Nephron (organoid): ENCODE measurements around the gene MARCHF6.
A peak's percentile ranks its signal among the peaks of the same experiment; 100 is the strongest.
"Not testable (repeated sequence)": the region's sequence is repeated elsewhere in the genome, so short reads cannot be mapped to it uniquely, and the experiment has no call there.

Experiments used
- H3K27ac Mint-ChIP-seq, 3 experiments: 2 replicates each; pipeline ENCODE4 v1.8.0; 2020; ENCODE audit warnings: mixed read lengths in 3 of 3, mild to moderate bottlenecking in 2 of 3, moderate library complexity in 1 of 3
- H3K27me3 Mint-ChIP-seq: 2 replicates; pipeline ENCODE4 v1.8.0; 2021; ENCODE audit warnings: low read depth, mild to moderate bottlenecking, moderate library complexity, mixed read lengths
- H3K36me3 Mint-ChIP-seq: 2 replicates; pipeline ENCODE4 v1.8.0; 2020; ENCODE audit warnings: low read depth, mixed read lengths
- H3K4me1 Mint-ChIP-seq: 2 replicates; pipeline ENCODE4 v1.8.0; 2020; ENCODE audit warnings: mixed read lengths
- H3K4me3 Mint-ChIP-seq, 3 experiments: 2 replicates each; pipeline ENCODE4 v1.8.0; 2020; ENCODE audit warnings: mild to moderate bottlenecking in 3 of 3, mixed read lengths in 3 of 3, moderate library complexity in 2 of 3
- H3K9me3 Mint-ChIP-seq: 2 replicates; pipeline ENCODE4 v1.8.0; 2020; ENCODE audit warnings: mixed read lengths
- TF ChIP-seq, protein P1 (sequence below), 3 experiments: fragments of 200-600 bp; sonication (generic); IDR thresholded peaks; one replicate each; pipeline ENCODE4 v1.5.0; 2021; ENCODE audit warnings: antibody characterized with exemption in 3 of 3; ENCODE audit not compliant: unreplicated experiment in 3 of 3

Gene MARCHF6

DNA sequence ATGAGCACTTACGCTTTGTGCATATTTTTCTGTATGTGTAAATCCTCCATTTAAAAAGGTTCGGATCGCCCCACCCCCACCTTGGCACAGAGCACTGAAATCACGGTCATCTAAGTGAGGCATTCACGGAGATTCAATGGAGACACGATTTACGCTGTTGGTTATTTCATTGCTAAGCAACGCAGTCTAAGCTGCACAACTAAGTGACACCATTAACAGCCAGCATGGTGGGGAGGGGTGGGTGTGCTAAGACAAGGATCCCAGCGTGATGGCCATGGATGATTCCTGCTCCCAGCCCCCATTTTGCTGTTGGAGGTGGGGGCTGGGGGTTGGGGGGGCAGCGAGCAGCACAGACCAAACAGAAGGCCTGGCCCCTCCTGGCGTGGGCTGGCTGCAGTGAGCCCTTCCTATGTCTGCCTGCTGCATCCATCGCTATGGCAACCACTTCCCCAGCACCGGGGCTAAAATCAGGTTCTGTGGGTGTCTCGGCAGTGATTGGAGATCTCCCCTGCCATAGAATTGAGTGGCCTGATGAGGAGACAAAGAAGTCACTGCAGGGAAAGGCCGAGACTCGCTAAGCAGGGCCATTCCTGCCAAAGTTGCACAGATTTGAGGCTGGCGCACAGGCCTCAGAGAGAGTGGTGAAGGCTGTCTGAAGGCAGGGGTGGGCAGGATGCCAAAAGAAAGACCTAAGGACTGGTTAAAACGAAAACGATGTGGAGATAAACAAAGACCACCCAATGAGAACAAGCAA, 14.3 kb upstream of the MARCHF6 start:
- H3K27me3 Mint-ChIP-seq = peaks cover 17% of the 10 kb centered on the region
- no peak overlapping the region for H3K4me3 Mint-ChIP-seq
- H3K9me3 Mint-ChIP-seq = no peaks in the 10 kb centered on the region
- H3K27ac Mint-ChIP-seq = peak overlapping the region; percentile 68 to 82 (median 73)
- TF ChIP-seq, protein P1, sequence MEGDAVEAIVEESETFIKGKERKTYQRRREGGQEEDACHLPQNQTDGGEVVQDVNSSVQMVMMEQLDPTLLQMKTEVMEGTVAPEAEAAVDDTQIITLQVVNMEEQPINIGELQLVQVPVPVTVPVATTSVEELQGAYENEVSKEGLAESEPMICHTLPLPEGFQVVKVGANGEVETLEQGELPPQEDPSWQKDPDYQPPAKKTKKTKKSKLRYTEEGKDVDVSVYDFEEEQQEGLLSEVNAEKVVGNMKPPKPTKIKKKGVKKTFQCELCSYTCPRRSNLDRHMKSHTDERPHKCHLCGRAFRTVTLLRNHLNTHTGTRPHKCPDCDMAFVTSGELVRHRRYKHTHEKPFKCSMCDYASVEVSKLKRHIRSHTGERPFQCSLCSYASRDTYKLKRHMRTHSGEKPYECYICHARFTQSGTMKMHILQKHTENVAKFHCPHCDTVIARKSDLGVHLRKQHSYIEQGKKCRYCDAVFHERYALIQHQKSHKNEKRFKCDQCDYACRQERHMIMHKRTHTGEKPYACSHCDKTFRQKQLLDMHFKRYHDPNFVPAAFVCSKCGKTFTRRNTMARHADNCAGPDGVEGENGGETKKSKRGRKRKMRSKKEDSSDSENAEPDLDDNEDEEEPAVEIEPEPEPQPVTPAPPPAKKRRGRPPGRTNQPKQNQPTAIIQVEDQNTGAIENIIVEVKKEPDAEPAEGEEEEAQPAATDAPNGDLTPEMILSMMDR (IDR thresholded peaks at IDR 0.05; ENCODE audit: unreplicated experiment in 3 of 3) = no peak
- no peaks in the 10 kb centered on the region for H3K36me3 Mint-ChIP-seq
- H3K4me1 Mint-ChIP-seq = peaks cover 11% of the 10 kb centered on the region

DNA sequence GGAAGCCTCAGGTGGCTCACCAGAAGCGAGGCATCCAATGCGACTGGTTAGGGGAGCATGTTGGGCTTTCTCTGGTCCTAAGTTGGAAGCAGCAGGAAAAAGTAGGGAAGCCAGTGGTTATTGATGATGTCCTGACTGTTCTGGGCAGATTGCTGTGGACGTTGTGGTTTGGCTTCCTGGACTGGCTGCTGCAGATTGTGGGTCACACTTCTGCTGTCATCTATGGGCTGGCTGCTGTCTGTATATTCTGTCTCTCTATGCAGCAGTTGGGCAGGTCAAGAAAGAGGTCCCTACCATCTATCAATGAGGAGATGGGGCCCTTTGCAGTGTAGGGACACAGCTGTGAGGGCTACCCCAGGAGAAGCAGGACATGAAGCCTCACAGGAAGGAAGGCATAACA, 13.5 kb upstream of the MARCHF6 start:
- Mint-ChIP-seq H3K4me1 (peaks cover 8% of the 10 kb centered on the region), H3K36me3 (no peaks in the 10 kb centered on the region), H3K27ac (peak overlapping the region in 2 of 3 experiments; percentile 73 to 76), H3K27me3 (peaks cover 14% of the 10 kb centered on the region), H3K4me3 (no peak overlapping the region), H3K9me3 (no peaks in the 10 kb centered on the region)
- TF ChIP-seq, protein P1 (IDR thresholded peaks at IDR 0.05; ENCODE audit: unreplicated experiment in 3 of 3) = no peak

DNA sequence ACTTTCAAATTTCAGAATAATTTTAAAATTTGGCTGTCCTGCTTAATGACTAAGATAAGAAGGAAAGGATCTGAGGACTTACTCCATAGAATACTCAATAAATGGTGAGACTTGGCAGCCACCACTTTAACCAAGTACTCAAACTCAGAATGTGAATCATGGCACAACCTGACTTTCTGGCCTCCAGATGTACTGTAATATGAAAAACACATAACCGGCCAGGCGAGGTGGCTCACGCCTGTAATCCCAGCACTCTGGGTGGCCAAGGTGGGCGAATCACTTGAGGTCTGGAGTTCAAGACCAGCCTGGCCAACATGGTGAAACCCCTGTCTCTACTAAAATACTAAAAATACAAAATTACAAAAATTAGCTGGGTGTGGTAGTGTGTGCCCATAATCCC, 10.0 kb upstream of the MARCHF6 start:
- TF ChIP-seq, protein P1 (IDR thresholded peaks at IDR 0.05; ENCODE audit: unreplicated experiment in 3 of 3) = no peak
- peaks cover 10% of the 10 kb centered on the region for H3K27me3 Mint-ChIP-seq
- no peak overlapping the region for H3K4me3 Mint-ChIP-seq
- peaks cover 7% of the 10 kb centered on the region for H3K4me1 Mint-ChIP-seq
- no peaks in the 10 kb centered on the region for H3K36me3 Mint-ChIP-seq
- no peaks in the 10 kb centered on the region for H3K9me3 Mint-ChIP-seq
- H3K27ac Mint-ChIP-seq = no peak overlapping the region

DNA sequence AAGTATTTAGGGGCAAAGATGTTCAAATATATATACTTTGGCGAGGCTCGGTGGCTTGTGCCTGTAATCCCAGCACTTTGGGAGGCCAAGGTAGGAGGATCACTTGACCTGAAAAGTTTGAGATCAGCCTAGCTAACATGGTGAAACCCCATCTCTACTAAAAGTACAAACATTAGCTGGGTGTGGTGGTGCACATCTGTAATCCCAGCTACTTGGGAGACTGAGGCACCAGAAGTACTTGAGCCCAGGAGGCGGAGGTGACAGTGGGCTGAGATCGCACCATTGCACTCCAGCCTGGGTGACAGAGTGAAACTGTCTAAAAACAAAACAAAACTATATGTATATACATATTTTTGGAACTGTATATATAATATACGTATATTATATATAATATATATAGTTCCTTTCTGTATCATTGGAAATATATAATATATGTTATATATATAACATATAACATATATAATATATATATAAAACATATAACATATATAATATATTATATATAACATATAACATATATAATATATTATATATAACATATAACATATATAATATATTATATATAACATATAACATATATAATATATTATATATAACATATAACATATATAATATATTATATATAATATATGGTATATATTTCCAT, 8.9 kb upstream of the MARCHF6 start:
- not testable (repeated sequence) for H3K36me3 Mint-ChIP-seq, H3K27ac Mint-ChIP-seq, H3K4me3 Mint-ChIP-seq, H3K4me1 Mint-ChIP-seq, H3K9me3 Mint-ChIP-seq, H3K27me3 Mint-ChIP-seq

DNA sequence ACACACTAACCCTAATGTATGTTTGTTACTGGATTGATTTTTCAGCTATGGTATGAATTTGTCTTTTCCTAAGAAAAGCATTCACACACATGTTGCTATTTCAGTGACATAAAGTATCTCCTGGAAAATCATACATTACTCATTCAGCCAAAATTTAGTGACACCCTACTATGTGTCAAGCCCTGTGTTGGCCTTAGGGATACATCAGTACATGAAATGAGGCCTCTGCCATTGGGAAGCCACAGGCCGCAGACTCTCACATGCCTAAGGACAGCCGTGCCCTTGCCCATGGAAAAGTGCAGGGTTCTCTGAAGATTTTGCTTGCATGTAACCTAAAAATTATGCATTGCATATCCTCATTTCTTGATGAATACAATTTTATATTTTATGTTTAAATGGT, 5.2 kb upstream of the MARCHF6 start:
- TF ChIP-seq, protein P1 (IDR thresholded peaks at IDR 0.05; ENCODE audit: unreplicated experiment in 3 of 3) = no peak

DNA sequence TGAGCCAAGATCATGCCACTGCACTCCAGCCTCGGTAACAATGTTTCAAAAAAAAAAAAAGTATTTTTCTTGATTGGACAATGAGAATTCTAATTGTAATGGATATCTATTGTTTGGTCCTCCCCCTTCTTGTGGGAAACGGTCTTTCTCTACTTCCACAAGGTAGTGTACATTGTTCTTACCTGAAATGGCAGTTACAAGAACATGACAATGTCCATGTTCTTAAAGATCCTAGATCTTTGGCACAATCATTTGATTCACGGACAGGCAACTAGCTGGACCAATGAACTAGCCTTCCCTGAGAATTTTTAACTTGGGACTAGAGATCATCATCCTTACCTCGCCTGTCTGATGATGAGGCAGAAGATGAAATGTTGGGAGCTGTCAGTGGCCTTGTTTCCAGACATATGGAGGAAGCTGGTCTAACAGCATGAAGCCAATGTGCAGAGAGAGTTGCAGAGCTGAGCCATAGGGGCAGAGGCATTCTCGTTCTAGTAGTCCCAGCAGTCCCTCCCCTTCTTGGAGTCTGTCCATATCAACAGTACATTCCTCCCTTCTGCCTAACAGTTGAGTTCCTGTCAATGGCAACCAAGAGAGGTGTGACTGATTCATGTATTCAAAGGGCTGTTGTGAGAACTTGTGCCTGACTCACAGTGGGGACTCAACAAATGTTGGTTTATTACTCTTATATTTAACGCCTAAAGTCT, 2.1 kb upstream of the MARCHF6 start:
- H3K4me3 Mint-ChIP-seq = peak overlapping the region; percentile 92 to 94 (median 92)
- TF ChIP-seq, protein P1 (IDR thresholded peaks at IDR 0.05; ENCODE audit: unreplicated experiment in 3 of 3) = no peak
- peak overlapping the region; percentile 92 to 99 (median 99) for H3K27ac Mint-ChIP-seq
- peaks cover 32% of the 10 kb centered on the region for H3K4me1 Mint-ChIP-seq
- no peaks in the 10 kb centered on the region for H3K27me3 Mint-ChIP-seq
- no peaks in the 10 kb centered on the region for H3K36me3 Mint-ChIP-seq
- no peaks in the 10 kb centered on the region for H3K9me3 Mint-ChIP-seq

More for the DNA sequence above, 5.2 kb upstream of the MARCHF6 start:
- Mint-ChIP-seq H3K27ac (no peak overlapping the region), H3K4me1 (peaks cover 21% of the 10 kb centered on the region), H3K27me3 (no peaks in the 10 kb centered on the region), H3K9me3 (no peaks in the 10 kb centered on the region), H3K4me3 (no peak overlapping the region), H3K36me3 (no peaks in the 10 kb centered on the region)
